ENCODE results near the gene SNX33. TPM values are rescaled to one million over a fixed set of nuclear protein-coding genes. Genes with fewer than 3 reads are reported as not detected.

The SNX33 gene
- total and polyA plus RNA-seq, 2 donors (not counting 1 experiment from before 2014, with no cell fraction given), result 0.22 to 0.59 TPM

DNA sequence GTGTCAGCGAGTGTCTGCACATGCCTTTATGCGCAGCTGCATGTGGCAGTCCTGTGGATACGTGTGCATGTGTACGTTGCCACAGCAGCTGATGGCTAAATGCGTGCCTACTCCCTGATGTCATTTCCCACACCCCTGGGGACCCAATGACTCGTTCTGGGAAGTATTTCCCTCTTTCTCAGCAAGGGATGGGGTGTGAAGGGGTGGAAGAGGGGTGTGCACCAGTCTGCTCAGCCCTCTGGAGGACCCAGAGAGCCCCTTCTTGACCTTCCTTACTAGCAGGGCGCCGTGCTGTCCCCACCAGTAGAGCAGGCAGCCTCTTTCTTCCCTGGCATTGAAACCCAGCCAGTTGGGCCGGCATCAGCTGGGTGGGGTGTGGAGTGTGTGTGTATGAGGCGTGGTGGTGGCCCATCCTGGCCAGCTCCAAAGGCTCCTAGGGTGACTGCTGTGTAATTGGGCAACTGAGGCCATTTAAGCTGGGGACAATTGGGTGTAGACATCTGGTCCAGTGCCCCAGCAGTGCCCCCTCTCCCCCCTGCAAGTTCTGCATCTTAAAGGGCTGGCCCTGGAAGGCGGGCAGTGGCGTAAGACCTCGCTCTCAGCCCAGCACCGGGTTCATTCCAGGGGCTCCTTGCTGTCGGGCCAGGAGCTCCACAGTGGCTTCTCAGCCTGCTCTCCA is 19.2 kb downstream of the SNX33 start:
- 89% methylated on average over 7 of the region's 15 CpGs for WGBS (ENCODE audit: insufficient coverage)
- H3K4me1 Mint-ChIP-seq, result no peaks in the 10 kb centered on the region
- no peaks in the 10 kb centered on the region for H3K79me2 ChIP-seq (ENCODE audit: control insufficient read depth, insufficient read depth, low read length)
- no peaks in the 10 kb centered on the region for H3K36me3 ChIP-seq (replicated peaks in 1 of 2; ENCODE audit: control extremely low read depth in 1 of 2, control insufficient read depth in 1 of 2, extremely low read depth in 1 of 2, insufficient read depth in 2 of 2, low read length in 1 of 2)
- no peak overlapping the region for H2AFZ ChIP-seq (ENCODE audit: insufficient read depth, low read depth, low read length, poor library complexity, severe bottlenecking)
- H3K9me3 Mint-ChIP-seq (ENCODE audit: insufficient read depth), result no peaks in the 10 kb centered on the region
- no peak overlapping the region for H3K4me3 ChIP-seq (ENCODE audit: control extremely low read depth in 1 of 5, extremely low read depth in 1 of 5, insufficient read depth in 1 of 5, low read depth in 2 of 5, low read length in 4 of 5)
- TF ChIP-seq EZH2 (IDR thresholded peaks at IDR 0.05; ENCODE audit: borderline replicate concordance, insufficient read depth, low read depth, low read length, poor library complexity, severe bottlenecking), result no peak
- TF ChIP-seq, protein P1, sequence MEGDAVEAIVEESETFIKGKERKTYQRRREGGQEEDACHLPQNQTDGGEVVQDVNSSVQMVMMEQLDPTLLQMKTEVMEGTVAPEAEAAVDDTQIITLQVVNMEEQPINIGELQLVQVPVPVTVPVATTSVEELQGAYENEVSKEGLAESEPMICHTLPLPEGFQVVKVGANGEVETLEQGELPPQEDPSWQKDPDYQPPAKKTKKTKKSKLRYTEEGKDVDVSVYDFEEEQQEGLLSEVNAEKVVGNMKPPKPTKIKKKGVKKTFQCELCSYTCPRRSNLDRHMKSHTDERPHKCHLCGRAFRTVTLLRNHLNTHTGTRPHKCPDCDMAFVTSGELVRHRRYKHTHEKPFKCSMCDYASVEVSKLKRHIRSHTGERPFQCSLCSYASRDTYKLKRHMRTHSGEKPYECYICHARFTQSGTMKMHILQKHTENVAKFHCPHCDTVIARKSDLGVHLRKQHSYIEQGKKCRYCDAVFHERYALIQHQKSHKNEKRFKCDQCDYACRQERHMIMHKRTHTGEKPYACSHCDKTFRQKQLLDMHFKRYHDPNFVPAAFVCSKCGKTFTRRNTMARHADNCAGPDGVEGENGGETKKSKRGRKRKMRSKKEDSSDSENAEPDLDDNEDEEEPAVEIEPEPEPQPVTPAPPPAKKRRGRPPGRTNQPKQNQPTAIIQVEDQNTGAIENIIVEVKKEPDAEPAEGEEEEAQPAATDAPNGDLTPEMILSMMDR (IDR thresholded peaks at IDR 0.05), result no peak
- ChIA-PET CTCF (interaction anchor here (1.7 kb wide), 1 partner anchor 62 kb away, joined by 3 read pairs; no protein-coding TSS in a partner anchor), POLR2A (interaction anchor here (0.6 kb wide), 1 partner anchor 111 kb away, joined by 9 read pairs; no protein-coding TSS in a partner anchor)
- ATAC-seq (ENCODE audit: low read depth) (no peak), DNase-seq (no peak)
- H3K4me3 Mint-ChIP-seq, result no peak overlapping the region
- H3K4me1 ChIP-seq (ENCODE audit: control insufficient read depth in 2 of 2, insufficient read depth in 2 of 2, low read length in 2 of 2), result no peaks in the 10 kb centered on the region
- intact Hi-C loops (cut with micrococcal nuclease), result no loop called here
- no peaks in the 10 kb centered on the region for H4K20me1 ChIP-seq (ENCODE audit: control insufficient read depth, insufficient read depth, low read length, poor library complexity, severe bottlenecking)
- no peaks in the 10 kb centered on the region for H3K9me3 ChIP-seq (ENCODE audit: control extremely low read depth in 1 of 3, control insufficient read depth in 2 of 3, insufficient read depth in 1 of 3, low read length in 2 of 3)
- no peak overlapping the region for H3K9ac ChIP-seq (ENCODE audit: low read length)
- no peaks in the 10 kb centered on the region for H3K27me3 Mint-ChIP-seq
- no peak overlapping the region for H3K4me2 ChIP-seq (replicated peaks; ENCODE audit: low read depth, low read length, poor library complexity, severe bottlenecking)
- no peak overlapping the region for H3K27ac ChIP-seq (ENCODE audit: low read length in 2 of 2)
- no peaks in the 10 kb centered on the region for H3K27me3 ChIP-seq (replicated peaks in 1 of 4; ENCODE audit: control extremely low read depth in 1 of 4, control insufficient read depth in 3 of 4, insufficient read depth in 4 of 4, low read length in 3 of 4)
- no peak overlapping the region for H3K27ac Mint-ChIP-seq

- Histone ChIP-seq H3K9ac (ENCODE audit: low read length) (no peak overlapping the region), H2AFZ (ENCODE audit: insufficient read depth, low read depth, low read length, poor library complexity, severe bottlenecking) (no peak overlapping the region), H3K27ac (ENCODE audit: low read length in 2 of 2) (no peak overlapping the region), H3K4me3 (ENCODE audit: control extremely low read depth in 1 of 5, extremely low read depth in 1 of 5, insufficient read depth in 1 of 5, low read depth in 2 of 5, low read length in 4 of 5) (no peak overlapping the region), H3K9me3 (ENCODE audit: control extremely low read depth in 1 of 3, control insufficient read depth in 2 of 3, insufficient read depth in 1 of 3, low read length in 2 of 3) (no peaks in the 10 kb centered on the region), H4K20me1 (ENCODE audit: control insufficient read depth, insufficient read depth, low read length, poor library complexity, severe bottlenecking) (no peaks in the 10 kb centered on the region), H3K79me2 (ENCODE audit: control insufficient read depth, insufficient read depth, low read length) (no peaks in the 10 kb centered on the region), H3K4me1 (ENCODE audit: control insufficient read depth in 2 of 2, insufficient read depth in 2 of 2, low read length in 2 of 2) (no peaks in the 10 kb centered on the region), H3K36me3 (replicated peaks in 1 of 2; ENCODE audit: control extremely low read depth in 1 of 2, control insufficient read depth in 1 of 2, extremely low read depth in 1 of 2, insufficient read depth in 2 of 2, low read length in 1 of 2) (no peaks in the 10 kb centered on the region), H3K27me3 (replicated peaks in 1 of 4; ENCODE audit: control extremely low read depth in 1 of 4, control insufficient read depth in 3 of 4, insufficient read depth in 4 of 4, low read length in 3 of 4) (no peaks in the 10 kb centered on the region), H3K4me2 (replicated peaks; ENCODE audit: low read depth, low read length, poor library complexity, severe bottlenecking) (no peak overlapping the region)
- no peak for TF ChIP-seq EZH2 (IDR thresholded peaks at IDR 0.05; ENCODE audit: borderline replicate concordance, insufficient read depth, low read depth, low read length, poor library complexity, severe bottlenecking)
- TF ChIP-seq, protein P1 (IDR thresholded peaks at IDR 0.05), result no peak
- ATAC-seq (ENCODE audit: low read depth) (no peak), DNase-seq (no peak)
- intact Hi-C loops (cut with micrococcal nuclease), result no loop called here
- ChIA-PET CTCF (no interaction called here), POLR2A (no interaction called here)
- Mint-ChIP-seq H3K4me1 (peaks cover 1% of the 10 kb centered on the region), H3K9me3 (ENCODE audit: insufficient read depth) (no peaks in the 10 kb centered on the region), H3K27ac (no peak overlapping the region), H3K27me3 (no peaks in the 10 kb centered on the region), H3K4me3 (no peak overlapping the region)
- 90% methylated on average over 8 of the region's 14 CpGs for WGBS (ENCODE audit: insufficient coverage)
These were observed 21.6 kb downstream of the SNX33 start for GRCh38 chr15:75669191-75669878.
